ENCODE results near the gene CDC14B. TPM values are rescaled to one million over a fixed set of nuclear protein-coding genes. Genes with fewer than 3 reads are reported as not detected.

The CDC14B gene
- total RNA-seq, 1 donor from 2014 or later: 18.6 TPM

DNA sequence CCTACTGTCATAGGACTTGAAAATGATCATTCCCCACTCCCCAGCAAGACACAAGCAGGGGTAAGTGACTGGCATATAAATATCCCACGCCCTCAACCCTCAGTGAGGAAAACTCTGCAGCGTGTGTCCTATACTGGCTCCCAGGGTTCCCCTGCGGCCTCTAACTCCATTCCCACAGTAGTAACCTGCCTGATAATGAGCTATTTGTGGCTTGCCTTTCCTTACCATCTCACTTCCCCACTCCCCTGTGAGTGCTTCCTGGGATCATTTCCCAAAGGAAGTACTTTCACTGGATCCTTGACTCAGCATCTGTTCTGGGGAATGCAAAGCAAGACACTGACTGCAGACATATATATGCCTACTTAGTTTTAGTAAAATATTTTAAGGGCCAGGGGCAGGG lies 14.3 kb downstream of the CDC14B start:
- no peak overlapping the region for H3K4me3 Mint-ChIP-seq (ENCODE audit: unreplicated experiment)
- H3K27ac Mint-ChIP-seq (ENCODE audit: unreplicated experiment): no peak overlapping the region
- no peak for DNase-seq (ENCODE audit: extremely low spot score, unreplicated experiment)
- H3K36me3 Mint-ChIP-seq (ENCODE audit: unreplicated experiment): no peaks in the 10 kb centered on the region
- H3K9me3 Mint-ChIP-seq (ENCODE audit: unreplicated experiment): no peaks in the 10 kb centered on the region
- TF ChIP-seq, protein P1, sequence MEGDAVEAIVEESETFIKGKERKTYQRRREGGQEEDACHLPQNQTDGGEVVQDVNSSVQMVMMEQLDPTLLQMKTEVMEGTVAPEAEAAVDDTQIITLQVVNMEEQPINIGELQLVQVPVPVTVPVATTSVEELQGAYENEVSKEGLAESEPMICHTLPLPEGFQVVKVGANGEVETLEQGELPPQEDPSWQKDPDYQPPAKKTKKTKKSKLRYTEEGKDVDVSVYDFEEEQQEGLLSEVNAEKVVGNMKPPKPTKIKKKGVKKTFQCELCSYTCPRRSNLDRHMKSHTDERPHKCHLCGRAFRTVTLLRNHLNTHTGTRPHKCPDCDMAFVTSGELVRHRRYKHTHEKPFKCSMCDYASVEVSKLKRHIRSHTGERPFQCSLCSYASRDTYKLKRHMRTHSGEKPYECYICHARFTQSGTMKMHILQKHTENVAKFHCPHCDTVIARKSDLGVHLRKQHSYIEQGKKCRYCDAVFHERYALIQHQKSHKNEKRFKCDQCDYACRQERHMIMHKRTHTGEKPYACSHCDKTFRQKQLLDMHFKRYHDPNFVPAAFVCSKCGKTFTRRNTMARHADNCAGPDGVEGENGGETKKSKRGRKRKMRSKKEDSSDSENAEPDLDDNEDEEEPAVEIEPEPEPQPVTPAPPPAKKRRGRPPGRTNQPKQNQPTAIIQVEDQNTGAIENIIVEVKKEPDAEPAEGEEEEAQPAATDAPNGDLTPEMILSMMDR (IDR thresholded peaks at IDR 0.05): no peak
- no peaks in the 10 kb centered on the region for H3K27me3 Mint-ChIP-seq (ENCODE audit: unreplicated experiment)
- no peaks in the 10 kb centered on the region for H3K4me1 Mint-ChIP-seq (ENCODE audit: unreplicated experiment)

- no peak for DNase-seq (ENCODE audit: extremely low spot score, unreplicated experiment)
- Mint-ChIP-seq H3K4me1 (ENCODE audit: unreplicated experiment) (no peaks in the 10 kb centered on the region), H3K9me3 (ENCODE audit: unreplicated experiment) (no peaks in the 10 kb centered on the region), H3K36me3 (ENCODE audit: unreplicated experiment) (no peaks in the 10 kb centered on the region), H3K27ac (ENCODE audit: unreplicated experiment) (no peak overlapping the region), H3K4me3 (ENCODE audit: unreplicated experiment) (no peak overlapping the region), H3K27me3 (ENCODE audit: unreplicated experiment) (no peaks in the 10 kb centered on the region)
- TF ChIP-seq, protein P1 (IDR thresholded peaks at IDR 0.05): no peak
These were observed 15.7 kb downstream of the CDC14B start for GRCh38 chr9:96604004-96604319.

- H3K27ac Mint-ChIP-seq (ENCODE audit: unreplicated experiment): no peak overlapping the region
These were observed 16.2 kb downstream of the CDC14B start for GRCh38 chr9:96603305-96604003.

GRCh38 chr9:96599298-96599697 lies 20.3 kb downstream of the CDC14B start:
- H3K27ac Mint-ChIP-seq (ENCODE audit: unreplicated experiment): no peak overlapping the region
- no peak overlapping the region for H3K4me3 Mint-ChIP-seq (ENCODE audit: unreplicated experiment)
- H3K27me3 Mint-ChIP-seq (ENCODE audit: unreplicated experiment): no peaks in the 10 kb centered on the region
- TF ChIP-seq, protein P1 (IDR thresholded peaks at IDR 0.05): no peak
- no peaks in the 10 kb centered on the region for H3K36me3 Mint-ChIP-seq (ENCODE audit: unreplicated experiment)
- H3K4me1 Mint-ChIP-seq (ENCODE audit: unreplicated experiment): no peaks in the 10 kb centered on the region
- H3K9me3 Mint-ChIP-seq (ENCODE audit: unreplicated experiment): no peaks in the 10 kb centered on the region
- DNase-seq (ENCODE audit: extremely low spot score, unreplicated experiment): no peak

More at GRCh38 chr9:96603305-96604003, 16.2 kb downstream of the CDC14B start:
- no peak for DNase-seq (ENCODE audit: extremely low spot score, unreplicated experiment)
- Mint-ChIP-seq H3K4me1 (ENCODE audit: unreplicated experiment) (no peaks in the 10 kb centered on the region), H3K27me3 (ENCODE audit: unreplicated experiment) (no peaks in the 10 kb centered on the region), H3K36me3 (ENCODE audit: unreplicated experiment) (no peaks in the 10 kb centered on the region), H3K9me3 (ENCODE audit: unreplicated experiment) (no peaks in the 10 kb centered on the region), H3K4me3 (ENCODE audit: unreplicated experiment) (no peak overlapping the region)
- TF ChIP-seq, protein P1 (IDR thresholded peaks at IDR 0.05): no peak

DNA sequence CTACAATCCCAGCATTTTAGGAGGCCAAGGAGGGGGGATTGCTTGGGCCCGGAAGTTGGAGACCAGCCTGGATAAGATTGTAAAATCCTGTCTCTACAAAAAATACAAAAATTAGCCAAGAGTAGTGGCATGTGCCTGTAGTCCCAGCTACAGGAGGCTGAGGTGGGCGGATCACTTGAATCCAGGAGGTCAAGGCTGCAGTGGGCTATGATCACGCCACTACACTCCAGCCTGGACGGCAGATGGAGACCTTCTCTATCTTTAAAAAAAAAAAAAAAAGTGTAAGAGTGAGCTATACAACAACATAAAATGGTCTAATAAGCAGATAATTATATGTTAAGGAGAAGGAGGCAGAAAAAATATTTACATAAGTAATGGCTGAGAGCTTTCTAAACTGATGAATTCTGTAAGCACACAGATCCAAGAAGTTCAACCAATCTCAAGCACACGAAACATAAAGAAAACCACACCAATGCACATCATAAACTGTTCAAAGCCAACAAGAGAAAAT lies 23.0 kb downstream of the CDC14B start:
- peaks cover 2% of the 10 kb centered on the region for H3K4me1 Mint-ChIP-seq (ENCODE audit: unreplicated experiment)

More for the DNA sequence above, 23.0 kb downstream of the CDC14B start:
- Mint-ChIP-seq H3K27me3 (ENCODE audit: unreplicated experiment) (no peaks in the 10 kb centered on the region), H3K4me3 (ENCODE audit: unreplicated experiment) (no peak overlapping the region), H3K36me3 (ENCODE audit: unreplicated experiment) (no peaks in the 10 kb centered on the region), H3K9me3 (ENCODE audit: unreplicated experiment) (no peaks in the 10 kb centered on the region), H3K27ac (ENCODE audit: unreplicated experiment) (no peak overlapping the region)
- DNase-seq (ENCODE audit: extremely low spot score, unreplicated experiment): no peak
- TF ChIP-seq, protein P1 (IDR thresholded peaks at IDR 0.05): no peak

Measured in osteocyte (in vitro differentiated cells).